Measurements from ENCODE around the gene GXYLT2. TPM values are rescaled to one million over a fixed set of nuclear protein-coding genes. Genes with fewer than 3 reads are reported as not detected.

Gene GXYLT2
- total RNA-seq, 1 experiment from 2014 or later = 6.1 TPM

GRCh38 chr3:72938471-72939265 is 50.8 kb downstream of the GXYLT2 start (continued):
- no peak for TF ChIP-seq POLR2AphosphoS5 (IDR thresholded peaks at IDR 0.05; ENCODE audit: low read depth, low read length)

GRCh38 chr3:72941245-72941644 is 53.4 kb downstream of the GXYLT2 start:
- DNase-seq (ENCODE audit: low read depth, low spot score) = no peak
- POLR2A ChIA-PET = no interaction called here
- no peaks in the 10 kb centered on the region for H3K9me3 ChIP-seq (ENCODE audit: control insufficient read depth, insufficient read depth, low read depth, low read length)
- H3K4me3 ChIP-seq (ENCODE audit: low read depth in 2 of 2, low read length in 2 of 2) = no peak overlapping the region
- no peaks in the 10 kb centered on the region for H3K27me3 ChIP-seq (ENCODE audit: control insufficient read depth, insufficient read depth, low read length)
- H3K4me1 ChIP-seq (ENCODE audit: control insufficient read depth, insufficient read depth, low read length) = no peaks in the 10 kb centered on the region
- BruUV-seq (replicated peaks) = no TSS peak
- no peak overlapping the region for H3K27ac ChIP-seq (ENCODE audit: low read length)
- in situ Hi-C loops (cut with HindIII; ENCODE audit: low pct_unique_long_range_greater_than_20kb, low sequenced_read_pairs) (no loop called here), intact Hi-C loops (cut with micrococcal nuclease; ENCODE audit: unreplicated experiment) (no loop called here)
- no peaks in the 10 kb centered on the region for H3K36me3 ChIP-seq (ENCODE audit: control insufficient read depth, insufficient read depth, low read length)
- no peak for ATAC-seq
- CTCF ChIA-PET = no interaction called here
- no peak for TF ChIP-seq SIN3A (IDR thresholded peaks at IDR 0.05; ENCODE audit: borderline replicate concordance, insufficient read depth, low read depth, low read length)
- no peak for TF ChIP-seq POLR2AphosphoS5 (IDR thresholded peaks at IDR 0.05; ENCODE audit: low read depth, low read length)
- no peak for TF ChIP-seq CTCF (IDR thresholded peaks at IDR 0.05)
- no peak for TF ChIP-seq TCF7L2 (IDR thresholded peaks at IDR 0.05; ENCODE audit: low read depth, low read length)
- TF ChIP-seq REST (IDR thresholded peaks at IDR 0.05; ENCODE audit: insufficient read depth in 1 of 2, low read depth in 2 of 2, low read length in 1 of 2) = no peak

- TF ChIP-seq SIN3A (IDR thresholded peaks at IDR 0.05; ENCODE audit: borderline replicate concordance, insufficient read depth, low read depth, low read length) = no peak
- no peak for TF ChIP-seq CTCF (IDR thresholded peaks at IDR 0.05)
- no peak for TF ChIP-seq REST (IDR thresholded peaks at IDR 0.05; ENCODE audit: insufficient read depth in 1 of 2, low read depth in 2 of 2, low read length in 1 of 2)
- no peak for TF ChIP-seq TCF7L2 (IDR thresholded peaks at IDR 0.05; ENCODE audit: low read depth, low read length)
- no peak for TF ChIP-seq POLR2AphosphoS5 (IDR thresholded peaks at IDR 0.05; ENCODE audit: low read depth, low read length)
- intact Hi-C loops (cut with micrococcal nuclease; ENCODE audit: unreplicated experiment) = no loop called here
- H3K4me1 ChIP-seq (ENCODE audit: control insufficient read depth, insufficient read depth, low read length) = no peaks in the 10 kb centered on the region
- H3K27ac ChIP-seq (ENCODE audit: low read length) = no peak overlapping the region
- H3K4me3 ChIP-seq (ENCODE audit: low read depth in 2 of 2, low read length in 2 of 2) = no peak overlapping the region
- CTCF ChIA-PET = no interaction called here
- no TSS peak for BruUV-seq (replicated peaks)
- H3K36me3 ChIP-seq (ENCODE audit: control insufficient read depth, insufficient read depth, low read length) = no peaks in the 10 kb centered on the region
- H3K9me3 ChIP-seq (ENCODE audit: control insufficient read depth, insufficient read depth, low read depth, low read length) = no peaks in the 10 kb centered on the region
- ATAC-seq (no peak), DNase-seq (ENCODE audit: low read depth, low spot score) (no peak)
- in situ Hi-C loops (cut with HindIII; ENCODE audit: low pct_unique_long_range_greater_than_20kb, low sequenced_read_pairs) = no loop called here
- POLR2A ChIA-PET = no interaction called here
- no peaks in the 10 kb centered on the region for H3K27me3 ChIP-seq (ENCODE audit: control insufficient read depth, insufficient read depth, low read length)
These were observed 54.6 kb downstream of the GXYLT2 start for GRCh38 chr3:72942427-72942826.
